ENCODE data around the gene GLP2R. TPM values are rescaled to one million over a fixed set of nuclear protein-coding genes. Genes with fewer than 3 reads are reported as not detected.

The GLP2R gene
- total RNA-seq, 5 donors from 2014 or later (not counting 1 experiment from before 2014, with no cell fraction given), result not detected

DNA sequence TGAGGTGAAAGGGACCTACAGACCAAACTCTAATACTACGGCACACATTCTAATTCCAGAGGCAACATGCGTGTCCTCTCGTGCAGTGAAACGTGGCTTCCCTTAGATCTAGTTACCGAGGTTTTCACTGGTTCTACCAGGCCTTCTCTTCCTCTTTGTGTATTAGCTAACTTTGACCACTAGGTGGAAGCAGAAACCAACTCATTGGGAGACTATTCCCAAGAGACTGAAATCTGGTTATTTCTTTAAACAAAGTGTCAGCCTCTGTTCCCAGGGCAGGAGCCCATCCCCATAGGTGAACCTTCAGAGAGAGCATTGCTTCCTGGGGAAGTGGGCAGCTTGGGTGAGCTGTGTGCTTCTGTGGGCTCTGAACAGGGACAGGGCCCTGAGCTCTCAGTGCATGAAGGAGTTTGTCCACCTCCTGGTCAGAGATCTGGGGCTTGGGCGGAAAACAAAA lies 99.0 kb downstream of the GLP2R start:
- H3K36me3 Mint-ChIP-seq, result no peaks in the 10 kb centered on the region
- Histone ChIP-seq H3K36me3 (ENCODE audit: control insufficient read depth in 2 of 2, extremely low read depth in 1 of 2, insufficient read depth in 1 of 2, low read length in 1 of 2) (no peaks in the 10 kb centered on the region), H3K4me1 (ENCODE audit: control insufficient read depth in 1 of 2, extremely low read depth in 1 of 2, insufficient read depth in 2 of 2, low read length in 2 of 2) (no peaks in the 10 kb centered on the region), H3K27ac (ENCODE audit: low read length) (no peak overlapping the region), H3K4me3 (ENCODE audit: control insufficient read depth in 1 of 2, extremely low read depth in 1 of 2, low read length in 1 of 2) (no peak overlapping the region), H3K9me3 (no peaks in the 10 kb centered on the region), H3K27me3 (replicated peaks in 1 of 2; ENCODE audit: control insufficient read depth in 2 of 2, extremely low read depth in 1 of 2, insufficient read depth in 2 of 2, low read length in 1 of 2) (no peaks in the 10 kb centered on the region)
- ChIA-PET CTCF (interaction anchor here (0.6 to 1.1 kb wide), 3 partner anchors 10 to 726 kb away, joined by 3 to 4 read pairs (median 3); no protein-coding TSS in a partner anchor), POLR2A (no interaction called here)
- H3K4me3 Mint-ChIP-seq, result no peak overlapping the region
- no peaks in the 10 kb centered on the region for H3K27me3 Mint-ChIP-seq
- H3K4me1 Mint-ChIP-seq, result peaks cover 2 to 7% (median 2%) of the 10 kb centered on the region in 3 donors
- ATAC-seq (replicated peaks in 1 of 4) (peak; percentile 40 to 70 (median 60)), DNase-seq (peak in 3 of 35 experiments; percentile 1 to 66 (median 31))
- 21% methylated on average over 6 of the region's 6 CpGs for WGBS (ENCODE audit: insufficient coverage)
- no peak overlapping the region for H3K27ac Mint-ChIP-seq
- no peaks in the 10 kb centered on the region for H3K9me3 Mint-ChIP-seq

DNA sequence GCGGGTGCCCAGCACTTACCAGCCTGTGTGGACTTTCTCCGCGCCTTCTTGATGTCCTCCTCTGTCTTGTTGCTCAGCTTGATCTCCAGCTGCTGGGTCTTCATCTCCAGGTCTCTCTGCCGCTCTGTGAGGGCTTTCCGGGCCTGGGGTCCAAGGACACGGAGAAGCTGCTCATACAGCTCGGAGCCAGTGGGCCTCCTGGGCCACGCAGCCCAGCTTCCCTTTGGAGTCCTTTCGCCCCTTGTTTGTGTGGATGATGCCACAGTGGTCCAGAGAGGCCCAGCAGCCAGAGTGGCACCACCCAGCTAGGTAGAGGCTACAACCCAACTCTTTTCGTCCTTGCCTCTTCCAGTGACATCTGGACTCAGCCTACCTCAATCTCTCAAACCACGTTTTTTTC lies 99.7 kb downstream of the GLP2R start:
- Mint-ChIP-seq H3K27me3 (no peaks in the 10 kb centered on the region), H3K4me3 (no peak overlapping the region), H3K36me3 (no peaks in the 10 kb centered on the region), H3K27ac (no peak overlapping the region), H3K9me3 (no peaks in the 10 kb centered on the region), H3K4me1 (peaks cover 2 to 7% (median 2%) of the 10 kb centered on the region in 3 donors)
- Histone ChIP-seq H3K4me1 (ENCODE audit: control insufficient read depth in 1 of 2, extremely low read depth in 1 of 2, insufficient read depth in 2 of 2, low read length in 2 of 2) (no peaks in the 10 kb centered on the region), H3K27ac (ENCODE audit: low read length) (no peak overlapping the region), H3K36me3 (ENCODE audit: control insufficient read depth in 2 of 2, extremely low read depth in 1 of 2, insufficient read depth in 1 of 2, low read length in 1 of 2) (no peaks in the 10 kb centered on the region), H3K9me3 (no peaks in the 10 kb centered on the region), H3K4me3 (ENCODE audit: control insufficient read depth in 1 of 2, extremely low read depth in 1 of 2, low read length in 1 of 2) (no peak overlapping the region), H3K27me3 (replicated peaks in 1 of 2; ENCODE audit: control insufficient read depth in 2 of 2, extremely low read depth in 1 of 2, insufficient read depth in 2 of 2, low read length in 1 of 2) (no peaks in the 10 kb centered on the region)
- ChIA-PET CTCF (interaction anchor here in 1 of 2 donors (0.6 to 1.1 kb wide), 2 partner anchors 10 to 727 kb away, joined by 3 to 4 read pairs; no protein-coding TSS in a partner anchor), POLR2A (no interaction called here)
- DNase-seq, result no peak
- 88% methylated on average over 11 of the region's 11 CpGs for WGBS (ENCODE audit: insufficient coverage)
- ATAC-seq (replicated peaks in 1 of 4), result no peak

DNA sequence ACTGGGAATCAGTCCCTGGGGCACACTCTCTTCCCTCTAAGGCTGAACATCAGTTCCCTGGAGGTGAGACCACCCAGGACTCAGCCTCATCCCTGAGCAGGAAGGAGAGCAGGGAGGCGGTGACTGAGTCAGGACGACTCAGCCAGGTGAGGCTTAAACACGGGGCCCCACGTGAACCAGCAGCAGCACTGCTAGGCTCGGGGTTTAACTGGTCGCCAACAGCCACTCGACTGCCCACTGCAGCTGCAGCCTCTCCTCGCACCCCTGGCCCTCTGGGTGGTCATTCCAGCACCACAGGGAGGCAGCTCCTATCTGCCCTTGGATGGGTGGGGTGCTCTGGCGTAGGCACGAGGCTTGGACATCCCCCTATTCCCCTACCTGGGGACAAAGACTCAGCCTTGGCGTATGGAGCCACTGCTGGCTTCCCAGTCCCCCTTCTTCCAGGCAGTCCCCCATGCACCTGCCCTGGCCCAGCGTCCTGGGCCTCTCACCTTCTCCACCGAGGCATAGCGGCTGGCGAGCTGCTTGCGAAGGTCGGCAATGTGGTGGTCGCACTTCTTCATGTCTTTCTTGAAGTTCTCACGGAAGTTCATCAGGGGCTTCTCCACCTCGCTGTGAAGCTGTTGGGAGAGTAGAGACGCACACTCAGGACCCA lies 100.6 kb downstream of the GLP2R start:
- Histone ChIP-seq H3K27me3 (replicated peaks in 1 of 2; ENCODE audit: control insufficient read depth in 2 of 2, extremely low read depth in 1 of 2, insufficient read depth in 2 of 2, low read length in 1 of 2) (peaks cover 0 to 2% of the 10 kb centered on the region in 2 experiments), H3K36me3 (ENCODE audit: control insufficient read depth in 2 of 2, extremely low read depth in 1 of 2, insufficient read depth in 1 of 2, low read length in 1 of 2) (no peaks in the 10 kb centered on the region), H3K4me3 (ENCODE audit: control insufficient read depth in 1 of 2, extremely low read depth in 1 of 2, low read length in 1 of 2) (no peak overlapping the region), H3K9me3 (no peaks in the 10 kb centered on the region), H3K4me1 (ENCODE audit: control insufficient read depth in 1 of 2, extremely low read depth in 1 of 2, insufficient read depth in 2 of 2, low read length in 2 of 2) (no peaks in the 10 kb centered on the region), H3K27ac (ENCODE audit: low read length) (no peak overlapping the region)
- no peak overlapping the region for H3K27ac Mint-ChIP-seq
- no peak for ATAC-seq (replicated peaks in 1 of 4)
- CTCF ChIA-PET, result no interaction called here
- H3K27me3 Mint-ChIP-seq, result no peaks in the 10 kb centered on the region
- POLR2A ChIA-PET, result no interaction called here
- no peaks in the 10 kb centered on the region for H3K36me3 Mint-ChIP-seq
- H3K4me1 Mint-ChIP-seq, result peaks cover 2 to 7% (median 2%) of the 10 kb centered on the region in 3 donors
- H3K4me3 Mint-ChIP-seq, result no peak overlapping the region
- H3K9me3 Mint-ChIP-seq, result no peaks in the 10 kb centered on the region
- WGBS (ENCODE audit: insufficient coverage), result 93% methylated on average over 15 of the region's 21 CpGs
- DNase-seq, result no peak

DNA sequence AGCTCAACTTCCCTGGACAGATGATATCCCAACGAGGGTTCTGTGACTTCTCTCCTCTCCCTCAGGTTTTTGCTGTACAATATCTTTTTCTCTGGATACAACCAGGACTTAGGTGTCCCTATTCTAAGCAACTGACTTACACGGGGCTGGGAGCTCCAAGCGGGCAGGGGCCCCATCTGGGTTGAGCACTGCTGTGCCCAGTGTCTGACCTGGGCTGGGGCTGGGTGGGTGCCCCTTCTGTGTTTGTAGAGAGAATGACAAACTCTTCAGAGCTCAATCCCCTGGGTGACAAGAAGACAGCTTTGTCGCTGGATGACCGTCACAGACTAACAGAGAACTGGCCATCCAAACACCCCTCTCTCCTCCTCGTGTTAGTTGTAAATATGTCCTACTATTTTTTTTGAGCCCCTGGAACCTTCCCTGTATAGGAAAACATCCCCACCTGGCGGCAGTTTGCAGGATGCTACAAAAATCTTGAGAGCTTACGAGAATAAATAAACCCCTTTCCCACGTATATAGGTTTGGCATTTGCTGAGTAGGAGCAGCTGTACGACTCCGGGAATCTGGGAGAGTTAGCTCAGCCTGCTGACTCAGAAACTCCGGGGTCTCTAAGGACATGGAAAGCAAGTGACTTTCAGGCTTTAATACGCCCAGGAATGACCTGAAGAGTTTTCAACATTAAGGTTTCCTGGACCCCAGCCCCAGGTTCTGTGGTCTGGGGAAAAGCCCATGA lies 103.0 kb downstream of the GLP2R start:
- no peaks in the 10 kb centered on the region for H3K36me3 Mint-ChIP-seq
- H3K27me3 Mint-ChIP-seq, result no peaks in the 10 kb centered on the region
- Histone ChIP-seq H3K27ac (ENCODE audit: low read length) (no peak overlapping the region), H3K4me3 (ENCODE audit: control insufficient read depth in 1 of 2, extremely low read depth in 1 of 2, low read length in 1 of 2) (no peak overlapping the region), H3K36me3 (ENCODE audit: control insufficient read depth in 2 of 2, extremely low read depth in 1 of 2, insufficient read depth in 1 of 2, low read length in 1 of 2) (no peaks in the 10 kb centered on the region), H3K27me3 (replicated peaks in 1 of 2; ENCODE audit: control insufficient read depth in 2 of 2, extremely low read depth in 1 of 2, insufficient read depth in 2 of 2, low read length in 1 of 2) (peaks cover 0 to 2% of the 10 kb centered on the region in 2 experiments), H3K4me1 (ENCODE audit: control insufficient read depth in 1 of 2, extremely low read depth in 1 of 2, insufficient read depth in 2 of 2, low read length in 2 of 2) (no peaks in the 10 kb centered on the region), H3K9me3 (no peaks in the 10 kb centered on the region)
- peaks cover 2 to 7% (median 2%) of the 10 kb centered on the region in 3 donors for H3K4me1 Mint-ChIP-seq
- H3K27ac Mint-ChIP-seq, result no peak overlapping the region
- 83% methylated on average over 8 of the region's 13 CpGs for WGBS (ENCODE audit: insufficient coverage)
- ATAC-seq (replicated peaks in 1 of 4) (no peak), DNase-seq (no peak)
- H3K4me3 Mint-ChIP-seq, result no peak overlapping the region
- POLR2A ChIA-PET, result no interaction called here
- CTCF ChIA-PET, result no interaction called here
- H3K9me3 Mint-ChIP-seq, result no peaks in the 10 kb centered on the region

DNA sequence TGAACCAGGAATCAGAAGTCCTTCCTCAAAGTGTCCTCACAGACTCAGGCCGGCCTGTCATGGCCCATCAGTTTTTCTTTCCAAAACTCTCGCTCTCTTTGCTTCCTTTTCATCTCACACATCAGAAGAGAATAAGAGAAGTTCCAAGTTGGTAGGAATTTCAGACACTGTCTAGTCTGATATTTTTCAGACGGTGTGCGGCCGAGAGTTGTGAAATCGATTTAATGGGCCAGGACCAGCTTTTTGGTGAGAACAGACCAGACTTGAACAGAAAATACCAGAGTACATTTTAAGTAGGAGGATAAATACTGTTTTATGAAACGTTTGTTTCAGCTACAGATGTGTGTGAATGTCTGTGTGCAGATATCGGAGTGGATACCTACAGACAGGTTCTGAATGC lies 104.1 kb downstream of the GLP2R start:
- H3K9me3 ChIP-seq, result no peaks in the 10 kb centered on the region
- H3K4me3 ChIP-seq (ENCODE audit: control insufficient read depth in 1 of 2, extremely low read depth in 1 of 2, low read length in 1 of 2), result no peak overlapping the region
- POLR2A ChIA-PET, result no interaction called here
- no peaks in the 10 kb centered on the region for H3K36me3 ChIP-seq (ENCODE audit: control insufficient read depth in 2 of 2, extremely low read depth in 1 of 2, insufficient read depth in 1 of 2, low read length in 1 of 2)
- H3K36me3 Mint-ChIP-seq, result no peaks in the 10 kb centered on the region
- 92% methylated on average over 4 of the region's 8 CpGs for WGBS (ENCODE audit: insufficient coverage)
- peaks cover 0 to 2% of the 10 kb centered on the region in 2 experiments for H3K27me3 ChIP-seq (replicated peaks in 1 of 2; ENCODE audit: control insufficient read depth in 2 of 2, extremely low read depth in 1 of 2, insufficient read depth in 2 of 2, low read length in 1 of 2)
- H3K27ac ChIP-seq (ENCODE audit: low read length), result no peak overlapping the region
- H3K4me3 Mint-ChIP-seq, result no peak overlapping the region
- H3K4me1 ChIP-seq (ENCODE audit: control insufficient read depth in 1 of 2, extremely low read depth in 1 of 2, insufficient read depth in 2 of 2, low read length in 2 of 2), result no peaks in the 10 kb centered on the region
- no peak overlapping the region for H3K27ac Mint-ChIP-seq
- ATAC-seq (replicated peaks in 1 of 4) (no peak), DNase-seq (no peak)
- H3K4me1 Mint-ChIP-seq, result peaks cover 0 to 1% (median 0%) of the 10 kb centered on the region in 3 donors
- no peaks in the 10 kb centered on the region for H3K27me3 Mint-ChIP-seq
- CTCF ChIA-PET, result no interaction called here
- no peaks in the 10 kb centered on the region for H3K9me3 Mint-ChIP-seq

DNA sequence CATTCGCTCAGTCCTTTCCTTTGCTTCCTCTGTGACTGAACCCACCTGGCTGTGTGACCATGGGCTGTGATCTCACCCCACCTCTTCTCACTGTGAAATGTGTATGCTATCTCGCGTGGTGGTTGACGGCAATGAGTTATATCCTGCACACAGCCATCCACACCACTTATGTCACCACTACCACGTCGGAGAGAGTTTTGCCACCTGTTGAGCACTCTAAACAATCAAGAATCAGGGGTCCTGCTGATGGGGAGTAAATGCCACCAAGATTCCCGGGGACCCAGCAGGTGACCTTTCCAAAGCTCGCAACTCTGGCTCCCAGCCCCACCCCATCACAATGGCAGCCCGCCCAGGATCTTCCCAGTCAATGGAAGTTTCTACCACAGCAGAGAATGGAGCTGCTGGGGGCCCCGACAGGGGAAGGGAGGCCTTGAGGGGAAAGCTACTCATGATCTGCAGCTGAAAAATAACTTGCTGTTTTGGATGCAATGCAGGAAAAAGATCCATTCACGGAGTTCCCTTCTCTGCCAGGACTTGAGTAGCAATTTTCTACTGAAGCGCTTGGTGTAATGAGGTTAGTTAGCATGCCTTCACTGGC lies 105.5 kb downstream of the GLP2R start:
- CTCF ChIA-PET, result no interaction called here
- Mint-ChIP-seq H3K27me3 (no peaks in the 10 kb centered on the region), H3K36me3 (no peaks in the 10 kb centered on the region), H3K27ac (no peak overlapping the region), H3K9me3 (no peaks in the 10 kb centered on the region), H3K4me1 (no peaks in the 10 kb centered on the region), H3K4me3 (no peak overlapping the region)
- POLR2A ChIA-PET, result no interaction called here
- ATAC-seq (replicated peaks in 1 of 4), result no peak
- Histone ChIP-seq H3K36me3 (ENCODE audit: control insufficient read depth in 2 of 2, extremely low read depth in 1 of 2, insufficient read depth in 1 of 2, low read length in 1 of 2) (no peaks in the 10 kb centered on the region), H3K27ac (ENCODE audit: low read length) (no peak overlapping the region), H3K9me3 (no peaks in the 10 kb centered on the region), H3K4me1 (ENCODE audit: control insufficient read depth in 1 of 2, extremely low read depth in 1 of 2, insufficient read depth in 2 of 2, low read length in 2 of 2) (no peaks in the 10 kb centered on the region), H3K27me3 (replicated peaks in 1 of 2; ENCODE audit: control insufficient read depth in 2 of 2, extremely low read depth in 1 of 2, insufficient read depth in 2 of 2, low read length in 1 of 2) (peaks cover 0 to 2% of the 10 kb centered on the region in 2 experiments), H3K4me3 (ENCODE audit: control insufficient read depth in 1 of 2, extremely low read depth in 1 of 2, low read length in 1 of 2) (no peak overlapping the region)
- 90% methylated on average over 5 of the region's 12 CpGs for WGBS (ENCODE audit: insufficient coverage)
- DNase-seq, result no peak

All from T-cell (primary cell).